ENCODE results near the gene MCU.

GRCh38 chr10:72790216-72790990, 98.5 kb downstream of the MCU start:
- TF ChIP-seq POLR2A (IDR thresholded peaks at IDR 0.05; ENCODE audit: low read length) (no peak), GATA1 (IDR thresholded peaks at IDR 0.05; ENCODE audit: low read depth, low read length) (no peak)
